DMS153 (cell line): ENCODE measurements around the gene CXCL13.
"Not testable (repeated sequence)": the region's sequence is repeated elsewhere in the genome, so short reads cannot be mapped to it uniquely, and the experiment has no call there.

Source experiments
- DNase-seq: peaks from one replicate; lab custom pipeline; 2025; lab: John Stamatoyannopoulos, UW

CXCL13 gene

DNA sequence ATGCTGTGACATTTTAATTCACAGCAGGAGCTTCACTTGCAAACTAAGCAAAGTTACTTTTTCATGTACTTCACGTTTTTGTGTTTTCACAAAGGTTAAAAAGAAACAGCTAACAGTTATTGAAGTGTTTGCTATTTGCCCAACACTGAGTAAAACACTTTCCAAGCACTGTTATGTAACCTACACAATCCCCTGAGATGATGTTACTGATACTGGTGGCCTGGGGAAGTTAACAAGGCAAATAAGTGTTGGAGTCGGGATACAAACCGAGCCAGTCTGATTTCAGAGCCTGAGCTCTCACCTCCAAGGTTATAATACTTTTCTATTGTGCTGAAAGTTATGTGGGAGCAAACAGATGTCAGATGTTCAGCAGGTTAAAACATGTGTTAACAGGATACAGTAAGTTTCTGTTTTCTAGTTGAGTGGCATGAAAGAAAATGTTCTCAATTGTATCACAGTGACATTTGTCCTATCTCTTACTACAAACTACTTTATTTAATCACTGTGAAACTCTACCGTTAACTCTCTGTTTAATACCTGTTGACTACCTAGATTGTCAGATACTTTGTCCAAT, 3.9 kb upstream of the CXCL13 start:
- no peak for DNase-seq

DNA sequence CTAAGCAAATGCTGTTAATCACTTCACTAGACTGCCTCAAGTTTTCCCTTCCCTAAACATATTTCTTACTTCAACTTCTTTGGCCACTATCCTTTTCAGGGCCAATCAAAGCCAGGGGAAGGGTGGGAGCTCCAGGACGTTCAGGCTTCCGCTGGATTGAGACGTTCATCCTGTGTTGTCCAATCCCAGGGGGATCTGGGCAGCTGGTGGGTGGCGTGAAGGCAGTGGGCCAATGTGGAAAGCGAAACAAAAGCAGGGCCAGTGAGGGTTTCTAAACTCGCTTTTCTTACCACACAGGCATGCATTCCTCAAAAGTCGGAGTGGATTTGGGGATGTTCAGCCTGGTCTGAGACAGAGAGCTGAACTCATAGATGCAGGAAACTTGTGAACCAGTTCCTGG, 7.6 kb downstream of the CXCL13 start:
- DNase-seq, result no peak

DNA sequence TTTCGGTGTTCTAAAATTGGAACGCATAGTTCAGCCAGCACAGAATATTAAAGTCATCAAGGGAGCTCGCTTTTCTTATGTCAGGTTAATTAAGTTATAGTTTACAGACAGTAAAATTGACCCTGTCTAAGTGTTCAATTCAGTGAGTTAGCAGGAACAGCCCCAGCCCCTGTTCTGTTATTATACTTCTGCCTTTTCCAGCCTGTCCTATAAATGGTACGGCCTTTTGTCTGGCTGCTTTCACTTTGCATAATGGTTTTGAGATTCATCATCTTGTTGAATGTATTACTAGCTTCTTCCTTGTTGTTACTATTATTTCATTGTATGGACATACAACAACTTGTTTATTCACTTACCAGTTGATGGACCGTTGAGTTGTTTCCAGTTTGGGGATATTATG, 9.5 kb downstream of the CXCL13 start:
- no peak for DNase-seq

DNA sequence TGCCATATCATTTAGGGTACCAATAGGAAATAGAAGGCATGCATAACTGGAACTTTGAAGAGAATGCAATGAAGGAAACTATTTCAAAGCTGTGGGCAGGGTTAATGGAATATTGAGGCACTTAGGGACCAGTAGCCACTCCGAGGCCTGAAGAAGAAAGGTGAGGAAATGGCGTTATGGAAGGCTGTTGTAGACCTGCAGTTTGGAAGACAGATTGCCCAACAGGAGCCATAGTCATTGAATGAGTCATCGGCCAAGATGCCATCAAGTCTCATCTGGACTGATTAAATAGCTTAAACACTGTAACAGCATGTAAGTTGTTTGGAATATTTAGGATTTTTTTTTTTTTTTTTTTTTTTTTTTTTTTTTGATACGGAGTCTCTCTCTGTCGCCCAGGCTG, 11.6 kb downstream of the CXCL13 start:
- no peak for DNase-seq

DNA sequence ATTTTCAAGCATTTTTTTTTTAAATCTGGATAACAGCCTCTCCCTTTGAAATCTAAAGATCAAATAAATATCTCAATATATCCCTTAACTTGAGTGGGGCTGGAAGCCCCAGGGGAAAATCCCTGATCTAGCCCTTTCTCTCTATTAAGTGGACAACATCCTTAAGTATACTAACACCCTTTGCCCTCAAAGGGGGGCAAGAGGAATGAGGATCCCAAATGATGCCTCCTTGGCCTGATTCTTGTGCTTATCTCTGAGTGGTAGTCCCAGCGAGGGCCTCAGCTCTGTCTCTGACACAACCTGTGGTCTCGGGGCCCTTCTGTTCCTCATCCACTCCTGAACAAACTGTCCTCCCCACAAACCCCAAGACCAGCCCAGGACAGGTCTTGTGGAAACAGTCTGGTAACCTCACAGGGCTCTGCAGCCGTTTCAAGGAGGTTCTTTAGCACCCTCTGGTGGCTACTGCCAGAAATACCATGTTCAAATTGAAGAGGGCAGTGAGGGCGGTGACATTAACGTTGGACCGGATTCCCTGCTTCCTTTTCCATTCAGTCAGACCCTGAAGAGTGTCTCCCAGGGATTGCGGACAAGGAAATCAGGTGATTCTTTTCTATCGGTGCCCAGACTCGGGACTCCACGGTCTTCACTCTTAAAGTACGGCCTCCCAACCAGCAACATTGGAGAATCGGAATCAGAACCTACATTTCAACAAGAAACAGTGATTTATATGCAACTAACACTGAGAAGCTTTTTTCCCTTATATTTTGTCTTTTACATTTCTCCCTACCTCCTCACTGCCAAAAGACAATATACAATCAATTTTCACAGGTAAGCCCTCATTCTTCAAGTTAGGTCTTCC, 13.0 kb downstream of the CXCL13 start:
- DNase-seq, result peak; percentile 84

DNA sequence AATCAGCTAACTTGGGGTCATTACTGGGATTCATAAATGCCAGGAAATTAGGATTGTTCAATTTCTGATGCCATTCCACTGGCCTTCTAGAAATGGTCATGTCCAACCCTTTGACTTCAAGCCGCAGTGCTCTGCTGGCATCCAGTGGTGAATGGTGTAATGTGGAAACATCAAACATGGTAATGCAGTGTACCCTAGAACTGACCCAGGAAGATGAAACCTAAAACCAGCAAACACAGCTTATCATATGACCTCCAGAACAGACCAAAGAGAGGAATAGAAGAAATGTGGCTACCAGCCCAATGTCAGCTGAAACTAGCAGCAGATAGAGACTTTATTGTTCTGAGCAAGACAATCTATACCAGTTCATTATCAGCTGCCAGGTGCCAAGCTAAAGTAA, 13.8 kb downstream of the CXCL13 start:
- peak; percentile 42 for DNase-seq

DNA sequence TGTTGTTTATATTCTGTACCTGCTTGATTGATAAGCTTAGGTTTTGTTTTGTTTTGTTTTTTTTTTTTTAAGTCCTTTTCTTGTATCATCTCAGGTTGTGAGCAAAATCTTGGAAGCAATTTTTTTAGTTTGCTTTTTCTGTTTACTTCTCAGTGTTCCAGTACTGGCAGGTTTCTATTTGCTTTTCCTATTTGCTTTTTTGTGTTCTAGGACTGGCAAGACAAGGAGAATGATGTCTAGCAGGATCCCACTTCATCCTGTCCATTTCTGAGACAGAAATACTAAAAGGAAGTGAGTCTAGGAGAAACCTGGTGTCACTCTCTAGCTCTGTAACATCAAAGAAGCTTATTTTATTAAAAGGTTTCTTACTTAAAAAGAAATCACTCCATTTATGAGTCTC, 15.6 kb downstream of the CXCL13 start:
- DNase-seq, result no peak

DNA sequence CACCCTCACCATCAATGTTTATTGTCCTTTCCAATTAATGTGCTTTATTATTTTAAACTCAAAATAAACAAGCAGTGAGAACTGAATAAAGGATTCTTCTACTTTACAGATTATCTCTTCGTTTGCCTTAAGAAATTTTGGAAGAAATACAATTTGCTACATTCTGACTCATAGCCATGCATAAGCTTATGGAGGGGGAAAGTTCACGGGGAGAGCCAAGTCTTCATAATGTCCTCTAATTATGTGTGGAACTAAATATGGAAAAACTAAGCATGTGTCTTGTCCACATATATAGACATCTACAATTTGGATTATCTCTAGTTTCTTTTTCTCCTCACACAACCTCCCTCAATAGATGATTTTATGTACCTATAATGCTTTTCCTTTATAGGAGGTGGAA, 17.5 kb downstream of the CXCL13 start:
- no peak for DNase-seq

DNA sequence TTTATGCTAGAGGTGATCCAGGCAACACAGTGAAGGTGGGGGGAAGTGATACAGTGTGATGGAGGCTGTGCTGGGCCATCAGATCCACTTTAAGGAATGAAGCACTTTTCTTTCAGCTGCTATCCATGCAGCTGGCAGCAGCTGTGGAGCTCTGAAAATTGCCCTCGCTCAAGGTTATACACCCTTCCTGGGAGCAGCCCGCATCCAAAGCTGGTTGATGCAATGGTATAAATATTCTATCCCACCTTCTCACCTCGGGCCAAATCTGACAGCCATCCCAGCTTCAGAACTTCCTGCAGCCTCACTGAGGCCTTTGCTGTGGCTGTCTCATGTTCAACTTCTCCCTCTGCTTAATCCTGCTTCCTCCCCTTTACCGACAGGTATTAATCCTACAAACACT, 18.6 kb downstream of the CXCL13 start:
- no peak for DNase-seq

DNA sequence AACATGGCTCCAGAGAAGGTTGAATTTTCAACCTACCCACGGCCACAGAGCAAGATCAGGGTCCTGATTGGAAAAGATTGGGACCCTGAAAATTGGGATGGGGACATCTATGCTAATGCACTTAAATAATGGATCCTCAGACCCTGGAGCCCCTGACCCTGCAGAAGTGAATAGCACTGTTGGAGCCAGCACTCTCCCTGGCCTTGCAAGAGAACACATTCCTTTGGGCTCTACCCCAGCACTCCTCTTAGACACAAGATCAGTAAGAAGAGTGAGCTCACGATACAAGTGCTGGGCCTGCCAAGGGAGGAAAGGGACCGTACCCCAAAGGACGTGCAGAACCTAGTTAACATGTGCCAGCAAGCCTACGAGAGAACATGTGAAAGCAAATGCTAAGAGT, 19.9 kb downstream of the CXCL13 start:
- no peak for DNase-seq

DNA sequence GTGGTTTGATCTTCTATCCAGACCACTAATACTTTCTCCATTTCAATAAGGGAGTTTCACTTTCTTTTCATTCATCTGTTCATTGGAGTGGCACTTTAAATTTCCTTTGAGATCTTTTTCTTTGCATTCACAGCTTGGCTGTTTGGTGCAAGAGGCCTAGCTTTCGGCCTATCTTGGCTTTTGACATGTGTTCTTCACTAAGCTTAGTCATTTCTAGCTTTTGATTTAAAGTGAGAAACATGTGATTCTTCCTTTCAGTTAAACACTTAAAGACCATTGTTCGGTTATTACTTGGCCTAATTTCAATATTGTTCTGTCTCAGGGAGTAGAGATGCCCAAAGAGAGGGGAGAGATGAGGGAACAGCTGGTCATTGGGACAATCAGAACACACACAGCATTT, 24.3 kb downstream of the CXCL13 start:
- no peak for DNase-seq

DNA sequence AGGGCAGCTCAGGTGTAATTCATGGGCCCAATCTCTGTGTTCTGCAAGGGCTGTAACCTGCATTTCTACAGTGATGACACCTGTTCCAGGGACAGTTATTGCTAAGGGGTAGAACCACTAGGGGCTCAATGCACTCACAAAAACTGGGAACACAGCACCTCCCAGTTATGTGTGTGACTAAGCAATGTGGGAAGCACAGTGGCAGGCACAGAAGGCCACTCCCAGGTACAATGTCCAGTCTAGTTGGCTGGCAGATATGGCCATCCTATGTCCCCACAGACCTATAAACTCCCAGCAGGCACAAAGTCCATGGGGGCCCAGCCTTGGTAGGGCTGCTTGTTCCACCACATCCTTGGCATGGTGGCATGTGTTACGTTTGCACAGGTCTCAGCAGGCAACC, 25.7 kb downstream of the CXCL13 start:
- DNase-seq, result no peak

DNA sequence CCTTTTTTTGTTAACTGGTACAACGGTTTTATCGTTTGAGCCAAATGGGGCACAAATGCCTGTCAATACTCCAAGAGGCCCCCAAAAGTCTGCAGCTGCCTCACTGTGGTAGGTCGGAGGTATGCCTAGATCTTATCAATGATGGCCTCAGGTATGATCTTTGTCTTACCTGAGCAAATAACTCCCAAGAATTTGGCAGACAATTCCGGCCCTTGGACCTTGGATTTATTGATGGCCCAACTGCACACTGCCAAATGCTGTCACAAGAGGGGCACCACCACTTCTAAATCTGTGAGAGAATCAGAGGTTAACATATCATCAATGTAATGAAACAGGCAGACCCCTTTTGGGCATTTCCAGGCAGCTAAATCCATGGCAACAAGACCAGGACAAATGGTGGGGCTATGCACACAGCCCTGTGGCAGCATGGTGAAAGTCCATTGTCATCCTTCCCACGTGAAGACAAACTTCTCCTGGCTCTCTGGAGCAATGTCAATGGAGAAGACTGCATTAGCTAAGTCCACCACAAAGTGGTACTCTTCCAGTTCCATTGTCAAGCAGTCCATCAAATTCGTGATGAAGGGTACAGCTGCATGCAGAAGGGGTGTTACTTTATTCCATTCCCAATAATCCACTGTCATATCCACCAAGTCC, 28.6 kb downstream of the CXCL13 start:
- DNase-seq, result no peak

DNA sequence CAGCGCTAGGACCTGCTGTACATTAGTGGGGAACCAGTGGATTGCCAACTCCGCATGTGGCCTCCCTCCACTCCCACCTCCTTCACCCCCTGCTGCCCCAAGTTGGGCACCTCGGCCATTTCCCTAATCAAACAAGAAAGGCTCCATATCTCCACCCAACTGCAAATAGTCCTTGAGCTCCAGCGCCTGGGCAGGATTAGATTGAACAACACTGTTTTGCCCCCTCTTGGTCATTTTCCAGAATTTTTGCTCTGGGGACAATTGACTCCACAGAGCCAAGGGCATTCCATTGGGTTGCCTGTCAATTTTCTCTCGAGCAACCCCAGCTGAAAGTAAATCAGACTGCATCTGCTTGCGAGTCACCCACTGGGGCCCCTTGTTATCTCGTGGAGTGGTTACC, 29.6 kb downstream of the CXCL13 start:
- no peak for DNase-seq

DNA sequence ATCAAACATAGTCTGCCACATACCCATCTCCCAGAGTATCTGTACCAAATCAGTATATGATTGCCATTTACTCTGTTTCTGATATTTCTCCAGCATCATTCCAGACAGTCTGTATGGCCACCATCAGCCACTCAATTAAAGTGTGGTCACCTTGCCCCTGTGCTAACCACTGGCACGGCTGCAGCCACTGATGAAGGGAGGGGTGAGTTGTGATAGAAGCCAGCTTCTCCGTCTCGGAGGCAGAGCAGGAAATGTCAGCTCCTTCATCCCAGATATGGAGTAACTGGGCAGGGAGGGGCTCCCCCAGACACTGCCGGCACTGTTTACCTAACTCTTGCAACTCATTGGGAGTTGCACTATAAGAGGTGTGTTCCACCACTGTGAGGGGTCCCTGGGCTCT, 30.3 kb downstream of the CXCL13 start:
- DNase-seq, result peak; percentile 46

DNA sequence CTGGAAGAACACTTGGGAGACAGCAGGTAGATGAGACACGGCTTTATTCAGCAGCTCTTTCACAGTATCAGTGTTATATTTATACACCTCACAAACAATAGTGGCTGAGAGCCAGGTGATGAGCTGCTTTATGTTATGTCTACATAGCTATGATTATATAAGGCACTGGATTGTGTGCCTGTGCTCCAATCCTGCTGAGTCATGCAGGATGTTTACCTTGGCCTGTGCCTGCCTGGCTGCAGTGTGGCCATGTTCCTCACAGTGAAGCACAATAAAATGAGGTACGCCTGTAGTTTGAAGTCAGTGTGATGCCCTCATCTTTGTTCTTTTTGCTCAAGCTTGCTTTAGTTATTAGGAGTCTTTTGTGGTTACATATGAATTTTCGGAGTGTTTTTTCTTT, 31.3 kb downstream of the CXCL13 start:
- peak; percentile 54 for DNase-seq

DNA sequence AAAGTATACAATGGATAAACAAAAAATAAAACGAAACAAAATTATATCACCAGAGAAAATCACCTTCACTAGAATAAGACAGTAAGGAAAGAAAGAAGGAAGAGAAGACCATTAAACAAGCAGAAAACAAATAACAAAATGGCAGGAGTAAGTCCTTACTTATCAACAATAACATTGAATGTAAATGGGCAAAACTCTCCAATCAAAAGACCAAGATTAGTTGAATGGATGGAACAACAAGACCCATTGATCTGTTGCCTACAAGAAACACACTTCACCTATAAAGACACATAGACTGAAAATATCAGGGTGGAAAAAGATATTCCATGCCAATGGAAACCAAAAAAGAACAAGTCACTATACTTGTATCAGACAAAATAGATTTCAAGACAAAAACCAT, 38.4 kb downstream of the CXCL13 start:
- not testable (repeated sequence) for DNase-seq

DNA sequence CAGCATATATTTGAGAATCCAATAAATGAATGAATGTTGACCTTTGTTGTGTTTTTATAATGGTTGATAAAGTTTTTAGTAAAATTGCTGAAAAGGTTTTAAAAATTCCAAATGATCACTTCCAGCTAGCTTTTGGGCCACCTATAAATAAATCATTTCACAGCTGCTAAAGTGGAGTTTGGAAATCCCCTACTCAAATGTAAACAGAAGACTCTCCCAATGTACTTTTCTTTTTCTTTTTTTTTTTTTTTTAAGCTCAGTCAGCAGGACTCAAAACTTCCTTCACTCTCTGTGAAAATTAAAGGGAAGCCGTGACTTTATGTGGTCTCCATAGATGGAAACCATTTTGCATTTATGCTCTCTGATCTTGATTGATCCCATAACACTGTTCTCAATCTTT, 45.2 kb downstream of the CXCL13 start:
- DNase-seq, result no peak

DNA sequence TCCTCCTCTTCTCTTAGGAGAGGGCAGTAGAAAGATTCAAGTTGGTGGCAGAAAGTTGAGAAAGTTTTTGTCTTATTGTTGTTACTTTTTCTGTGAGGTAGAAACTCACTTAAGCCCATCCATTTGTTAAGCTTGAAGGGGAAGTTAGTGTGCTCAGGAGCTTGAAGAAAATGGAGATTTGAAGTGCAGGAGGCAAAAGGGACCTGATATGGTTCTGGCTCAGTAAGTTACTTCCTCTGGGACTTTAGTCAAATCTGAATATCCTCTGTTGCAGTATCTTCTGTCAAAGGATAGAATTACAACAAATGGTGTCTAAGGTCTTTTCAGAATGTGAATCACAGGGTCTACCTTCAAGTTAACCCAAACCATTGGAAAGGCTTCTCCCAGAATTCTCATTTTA, 46.2 kb downstream of the CXCL13 start:
- DNase-seq, result no peak

DNA sequence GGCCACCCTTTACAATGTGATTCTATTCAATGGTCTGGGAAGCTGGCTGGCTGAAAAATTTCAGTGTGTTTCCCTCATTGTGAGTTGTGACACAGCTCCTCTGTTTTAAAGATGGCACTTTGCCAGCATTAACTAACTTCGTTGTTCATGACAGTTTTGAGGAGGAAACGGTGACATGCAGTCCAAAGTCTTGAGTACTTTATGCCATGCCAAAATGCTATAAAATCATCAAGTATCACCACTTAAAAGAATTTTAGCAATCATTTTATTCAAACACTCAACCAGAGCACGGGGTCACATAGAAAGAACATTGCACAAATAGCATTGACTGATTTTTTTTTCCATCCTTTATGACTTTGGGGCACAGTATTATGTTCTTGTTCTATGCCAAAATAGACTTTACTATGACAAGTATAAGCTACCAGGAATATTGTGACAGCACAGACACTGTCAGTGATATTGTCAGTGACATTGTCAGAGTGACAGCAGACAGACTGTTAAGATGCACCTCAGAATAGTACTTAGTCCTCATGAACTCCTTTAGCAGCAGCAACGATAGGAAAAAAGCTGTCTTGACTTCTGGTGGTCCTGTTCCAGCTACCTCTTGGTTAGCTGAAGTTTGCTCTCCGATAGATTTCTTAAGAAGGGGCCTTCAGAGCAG, 46.7 kb downstream of the CXCL13 start:
- DNase-seq, result no peak

DNA sequence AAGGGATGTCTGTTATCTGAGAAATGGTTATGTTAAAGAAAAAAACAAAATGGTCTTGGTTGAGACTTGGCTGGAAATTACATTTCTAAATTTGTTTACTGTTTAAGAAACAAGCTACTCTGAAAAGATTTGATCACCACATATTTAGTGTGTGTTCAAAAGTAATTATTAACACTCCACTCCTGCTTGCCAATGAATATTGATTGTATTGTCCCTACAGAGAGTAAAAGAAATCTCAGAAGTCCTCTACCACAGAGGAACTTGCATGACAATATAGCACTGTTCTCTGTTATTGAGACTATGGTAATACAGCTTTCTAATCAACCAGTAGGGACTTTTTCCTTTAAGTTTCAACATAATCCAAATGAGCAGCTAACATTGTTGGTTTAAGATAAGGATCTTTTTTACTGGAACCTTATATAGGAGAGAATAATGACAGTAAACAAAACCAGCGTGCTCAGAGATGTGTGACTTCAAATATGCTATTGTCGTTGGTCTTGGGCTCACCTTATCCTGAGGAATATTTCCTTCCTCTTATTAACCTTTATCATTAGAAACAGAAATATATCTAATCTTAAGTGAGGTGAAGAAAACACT, 47.6 kb downstream of the CXCL13 start:
- no peak for DNase-seq

DNA sequence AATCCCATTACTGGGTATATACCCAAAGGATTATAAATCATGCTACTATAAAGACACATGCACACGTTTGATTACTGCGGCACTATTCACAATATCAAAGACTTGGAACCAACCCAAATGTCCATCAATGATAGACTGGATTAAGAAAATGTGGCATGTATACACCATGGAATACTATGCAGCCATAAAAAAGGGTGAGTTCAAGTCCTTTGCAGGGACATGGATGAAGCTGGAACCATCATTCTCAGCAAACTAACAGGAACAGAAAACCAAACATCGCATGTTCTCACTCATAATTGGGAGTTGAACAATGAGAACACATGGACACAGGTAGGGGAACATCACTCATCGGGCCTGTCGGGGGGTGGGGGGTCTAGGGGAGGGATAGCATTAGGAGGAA, 54.7 kb downstream of the CXCL13 start:
- not testable (repeated sequence) for DNase-seq
